ENCODE data around the gene P2RY14.

P2RY14 gene

DNA sequence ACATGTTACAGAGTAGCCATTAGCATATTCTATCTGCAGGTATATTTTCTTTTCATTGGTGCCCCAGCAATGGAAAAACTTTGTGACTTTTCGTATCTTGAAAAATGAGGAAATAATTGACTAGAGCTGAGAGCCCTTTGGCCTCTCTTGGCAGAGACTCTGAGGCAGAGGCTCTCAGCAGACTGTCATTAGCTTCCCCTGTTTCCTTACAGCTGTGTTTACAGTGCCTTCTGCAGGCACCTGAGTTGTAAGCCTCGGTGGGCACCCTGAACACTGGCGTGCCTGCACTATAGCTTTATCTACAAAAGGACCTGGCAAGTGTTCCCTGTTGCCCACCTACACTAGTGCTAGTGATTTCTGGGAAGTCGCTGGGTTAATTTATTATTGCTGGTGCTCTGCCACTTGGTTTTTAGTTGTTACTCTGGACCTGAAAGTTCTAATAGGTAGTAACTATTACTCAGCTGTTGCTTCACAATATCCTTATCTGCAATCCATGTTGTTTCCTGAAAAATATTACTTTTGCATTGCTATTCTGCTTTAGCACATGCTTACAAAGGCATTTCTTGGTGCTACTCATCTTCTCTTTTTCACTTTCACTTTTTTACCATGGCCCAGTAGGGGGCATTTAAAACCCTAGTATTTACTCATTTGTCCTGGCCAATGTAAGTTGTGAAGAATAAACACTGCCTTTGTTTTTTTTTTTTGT, 67.5 kb downstream of the P2RY14 start:
- no peak for DNase-seq

DNA sequence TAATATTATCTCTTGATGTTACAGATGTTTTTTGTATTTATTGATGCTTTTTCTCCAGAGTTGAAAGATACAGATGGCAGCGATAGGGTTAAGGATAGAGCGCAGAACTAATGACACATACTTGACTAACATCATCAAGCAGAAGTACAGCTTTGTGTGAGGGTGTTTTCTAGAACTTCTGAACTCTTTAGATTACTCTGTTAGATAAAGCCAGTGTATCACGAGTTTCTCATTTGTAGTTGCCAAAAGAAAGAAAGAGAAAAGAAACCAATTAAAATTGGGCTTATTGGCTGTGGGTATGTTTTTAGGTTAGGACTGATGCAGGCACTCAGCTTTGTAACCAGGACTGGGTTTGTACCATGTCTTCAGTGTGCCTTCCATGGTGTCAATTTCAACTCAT, 68.7 kb downstream of the P2RY14 start:
- DNase-seq: no peak

DNA sequence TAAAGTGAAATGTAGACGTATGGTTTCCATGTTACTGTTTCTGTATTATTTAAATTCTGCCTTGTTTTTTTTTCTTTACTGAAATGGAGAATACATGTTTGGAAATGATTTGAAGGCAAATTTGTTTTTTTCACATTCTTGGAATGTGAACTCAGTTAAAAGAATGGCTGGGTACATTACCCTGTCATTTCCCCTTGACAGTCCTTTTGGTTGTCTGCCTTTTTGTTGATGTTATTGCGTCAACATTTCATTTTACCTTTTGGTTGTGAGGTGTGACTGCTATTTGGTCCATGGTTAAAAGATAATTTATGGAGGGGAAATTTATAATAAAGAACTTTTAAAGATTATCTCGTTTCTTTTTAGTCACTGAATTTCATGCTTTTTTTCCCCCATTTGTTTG, 72.1 kb downstream of the P2RY14 start:
- DNase-seq: no peak

DNA sequence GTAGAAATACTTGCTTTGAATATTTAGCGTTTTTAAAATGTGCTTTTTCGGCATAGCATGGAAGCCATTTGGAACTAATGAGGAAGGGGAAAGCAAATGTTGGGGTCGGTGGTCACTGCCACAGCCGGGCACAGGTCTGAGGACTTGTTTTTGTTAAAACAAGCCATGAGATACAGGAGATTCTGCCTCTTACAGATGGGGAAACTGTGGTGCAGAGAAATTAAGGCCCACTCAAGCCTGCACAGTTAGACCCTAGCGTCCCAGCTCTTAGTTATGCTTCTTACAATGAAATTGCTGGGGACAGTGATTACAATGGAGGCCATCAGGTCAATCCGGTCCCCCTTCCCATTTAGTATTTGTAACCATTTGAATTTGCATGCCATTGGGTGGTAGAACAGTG, 72.9 kb downstream of the P2RY14 start:
- no peak for DNase-seq

DNA sequence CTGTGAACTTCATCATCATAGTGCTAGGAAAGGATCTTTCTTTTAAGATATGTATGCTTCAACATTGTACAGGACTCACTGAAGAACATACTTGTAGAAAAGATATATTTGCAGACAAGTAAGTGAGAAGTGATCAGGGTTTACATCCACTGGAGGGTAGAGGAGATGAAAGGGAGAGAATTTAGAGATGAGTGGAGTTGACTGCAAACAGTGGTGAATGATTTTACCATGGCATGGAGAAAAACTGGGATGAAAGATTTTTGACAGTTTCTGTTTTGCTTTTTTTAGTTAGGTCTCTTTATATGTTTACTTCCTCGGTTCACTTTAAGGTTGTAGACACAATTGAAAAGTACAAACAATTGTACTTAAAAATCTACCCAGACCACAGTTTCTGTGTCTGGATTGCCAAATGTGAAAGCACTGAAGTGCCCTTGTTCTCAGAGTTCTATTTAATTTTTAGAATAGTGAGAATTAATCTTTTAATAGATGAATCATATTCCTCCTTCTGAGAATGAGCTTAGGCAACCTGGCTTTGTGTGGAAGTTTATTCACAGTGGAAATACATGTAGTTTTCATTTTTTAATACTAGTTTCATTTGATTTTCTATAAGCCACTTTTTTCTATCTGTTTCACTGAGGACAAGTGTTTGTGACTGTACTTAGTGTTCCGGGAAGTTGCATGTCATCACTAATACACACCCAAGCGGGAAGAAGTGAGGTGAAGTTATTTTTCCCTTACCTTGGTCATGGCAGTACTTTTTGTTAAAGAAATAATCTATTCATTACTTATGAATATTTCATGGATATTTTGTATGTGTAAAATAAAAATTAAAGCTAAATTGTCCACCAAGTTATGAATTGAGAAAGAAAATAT, 73.6 kb downstream of the P2RY14 start:
- no peak for DNase-seq

DNA sequence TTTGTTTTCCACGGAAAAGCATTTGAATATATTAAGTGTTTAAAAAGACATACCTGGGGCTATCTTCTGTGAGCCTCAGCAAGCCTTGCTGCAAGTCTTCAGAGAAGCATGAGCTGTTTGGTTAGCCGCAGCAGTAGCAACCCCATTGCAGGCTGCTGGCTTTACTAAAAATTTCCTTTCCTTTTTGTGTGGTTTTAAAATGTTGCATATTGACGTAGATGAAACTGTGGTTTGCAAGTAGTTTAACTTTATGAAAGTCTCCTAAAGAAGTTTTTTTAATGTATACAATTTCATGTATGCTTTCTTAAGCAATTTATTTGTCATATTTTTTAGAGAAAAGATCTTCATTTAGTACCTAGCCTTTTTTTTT, 75.3 kb downstream of the P2RY14 start, which contains the start of gene GPR171:
Gene GPR171, minus strand, starts transcription at position 166 of the 370 bp plus-strand sequence. CDS start 3,830 bp downstream, outside the sequence.
- no peak for DNase-seq

DNA sequence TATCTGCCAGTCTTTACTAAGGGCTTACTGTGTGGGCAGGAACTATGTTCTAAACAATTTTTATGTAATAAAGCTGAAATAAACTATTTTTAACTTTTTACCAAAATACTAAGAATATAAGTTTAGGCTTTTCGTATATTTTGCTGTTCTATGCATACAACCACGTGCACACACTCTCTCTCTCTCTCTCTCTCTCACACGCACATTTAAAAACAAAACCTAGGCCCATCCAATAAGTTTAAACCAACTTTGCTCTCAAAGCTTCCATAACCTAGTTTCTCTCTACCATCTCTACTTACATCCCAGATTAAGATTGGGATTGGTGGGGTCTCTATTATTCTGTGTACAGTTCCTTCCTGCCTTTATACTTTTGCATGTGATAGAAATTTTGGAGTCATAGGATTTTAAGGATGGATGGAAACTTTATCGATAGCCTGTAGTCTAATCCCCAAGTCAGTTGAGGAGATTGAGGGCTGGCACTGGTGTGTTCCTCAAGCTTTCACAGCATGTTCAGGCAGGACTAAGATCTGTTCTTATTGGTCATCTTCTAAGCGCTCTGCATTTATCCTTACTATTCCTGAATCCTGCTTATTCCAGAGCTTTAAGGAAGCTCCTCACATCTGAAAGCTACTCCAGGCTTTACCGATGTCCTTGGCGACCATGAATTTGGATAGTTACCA, 77.2 kb downstream of the P2RY14 start:
- no peak for DNase-seq

DNA sequence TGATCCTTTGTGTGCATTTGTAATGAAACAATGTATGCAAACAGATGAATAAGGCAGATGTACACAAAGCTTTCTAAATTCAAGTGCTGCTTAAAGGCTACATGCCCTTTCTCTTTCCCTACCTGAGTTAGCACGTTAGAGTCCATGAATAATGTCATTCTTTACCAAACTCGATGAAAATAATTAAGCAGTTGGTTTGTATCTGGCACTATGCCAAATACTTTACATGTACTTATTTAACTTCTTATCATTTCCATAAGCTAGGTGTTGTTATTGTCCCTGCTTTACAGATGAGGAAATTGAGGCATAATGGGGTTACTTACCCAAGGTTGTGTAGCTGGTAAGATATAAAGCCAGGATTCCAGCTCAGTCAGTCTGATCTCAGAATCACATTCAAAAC, 77.8 kb downstream of the P2RY14 start:
- no peak for DNase-seq

DNA sequence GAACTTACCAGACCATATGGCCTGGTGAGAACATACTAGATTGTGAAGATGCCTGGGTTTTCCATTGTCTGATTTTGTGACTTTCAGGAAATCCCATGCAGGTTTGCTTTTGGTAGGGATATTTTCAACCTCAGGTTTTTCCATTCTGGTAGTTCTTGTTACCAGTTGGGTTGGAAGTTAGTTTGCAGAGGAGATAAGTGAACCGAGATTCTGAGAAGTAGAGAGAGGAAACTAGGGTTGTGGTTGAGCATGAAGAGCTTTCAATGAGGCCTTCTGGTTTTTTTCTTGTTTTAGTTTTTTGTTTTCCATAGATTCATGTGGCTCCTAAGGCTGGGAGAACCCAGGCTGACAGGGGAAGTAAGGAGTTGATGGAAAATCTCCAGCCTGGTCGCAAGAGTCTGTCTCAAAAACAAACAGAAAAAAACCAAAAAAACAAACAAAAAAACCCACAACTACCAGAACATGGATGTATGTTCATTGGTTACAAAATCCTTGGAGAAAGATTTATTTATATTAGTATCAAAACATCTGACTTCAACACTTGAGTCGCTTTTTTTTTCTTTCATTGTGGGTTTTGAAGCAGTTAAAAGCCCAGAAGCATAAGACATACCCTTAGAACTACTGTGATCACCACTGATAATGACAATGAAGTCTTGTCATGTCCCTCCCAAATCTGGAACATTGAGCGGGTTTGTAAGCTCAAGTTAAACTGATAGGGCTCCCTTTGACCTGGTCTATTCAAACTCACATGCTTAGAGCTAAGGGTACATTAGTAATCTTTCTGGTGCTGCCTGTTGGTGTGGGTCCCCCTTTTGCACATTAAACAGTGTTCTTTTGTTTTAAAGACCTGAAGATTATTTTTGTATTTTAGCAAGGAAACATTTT, 78.5 kb downstream of the P2RY14 start:
- no peak for DNase-seq

DNA sequence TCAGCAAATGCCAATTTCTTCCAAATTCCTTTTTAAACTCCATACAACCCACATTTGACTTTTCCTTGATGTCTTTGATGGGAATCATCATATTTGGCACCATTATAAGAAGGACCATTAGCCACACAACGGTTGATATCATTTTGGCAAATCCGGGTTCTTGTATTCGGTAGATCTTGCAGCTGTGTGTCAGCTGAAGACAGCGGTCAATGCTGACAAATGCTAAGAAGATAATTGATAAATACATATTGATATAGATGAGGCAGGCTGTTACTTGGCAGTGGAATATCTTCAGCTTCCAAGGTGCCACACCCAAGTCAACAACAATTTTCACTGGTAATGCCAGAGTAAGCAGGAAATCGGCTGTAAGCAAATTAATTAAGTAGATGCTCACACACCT, 79.5 kb downstream of the P2RY14 start:
- DNase-seq: no peak

DNA sequence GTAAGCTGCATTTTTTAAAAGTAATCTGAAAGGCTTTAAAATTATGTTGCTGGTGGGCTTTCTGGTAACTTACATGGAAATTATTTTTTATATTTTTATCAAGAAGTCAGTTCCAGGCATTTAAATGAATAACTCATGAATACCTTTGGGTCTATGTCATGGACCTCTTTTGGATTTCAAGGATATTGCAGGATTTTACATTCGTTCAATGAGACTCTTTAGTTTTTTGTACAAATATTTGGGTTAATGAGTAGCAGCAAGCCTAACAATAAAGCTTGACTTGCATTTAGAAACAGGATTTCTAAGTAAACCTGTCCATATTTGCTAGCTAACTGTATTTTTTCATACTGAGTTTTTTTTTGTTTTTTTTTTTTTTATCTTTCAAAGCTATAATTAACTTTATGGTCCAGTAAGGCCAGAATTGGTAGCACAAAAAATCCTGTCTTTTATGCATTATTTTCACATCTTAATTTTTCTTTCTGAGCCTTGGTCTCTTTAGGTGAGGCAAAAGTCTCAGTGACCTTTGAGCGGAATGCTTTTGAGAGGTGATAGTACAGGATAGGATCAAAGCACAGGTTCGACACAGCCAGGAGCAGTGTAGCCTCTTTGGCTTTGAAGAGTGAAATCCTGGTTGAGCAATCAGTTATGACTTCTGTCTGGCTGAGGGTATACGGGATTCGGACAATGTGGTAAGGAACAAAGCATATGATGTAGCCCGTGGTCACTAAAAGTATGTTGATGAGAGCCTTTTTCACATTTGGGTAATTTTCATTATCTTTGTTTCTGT, 80.2 kb downstream of the P2RY14 start:
- DNase-seq: no peak

DNA sequence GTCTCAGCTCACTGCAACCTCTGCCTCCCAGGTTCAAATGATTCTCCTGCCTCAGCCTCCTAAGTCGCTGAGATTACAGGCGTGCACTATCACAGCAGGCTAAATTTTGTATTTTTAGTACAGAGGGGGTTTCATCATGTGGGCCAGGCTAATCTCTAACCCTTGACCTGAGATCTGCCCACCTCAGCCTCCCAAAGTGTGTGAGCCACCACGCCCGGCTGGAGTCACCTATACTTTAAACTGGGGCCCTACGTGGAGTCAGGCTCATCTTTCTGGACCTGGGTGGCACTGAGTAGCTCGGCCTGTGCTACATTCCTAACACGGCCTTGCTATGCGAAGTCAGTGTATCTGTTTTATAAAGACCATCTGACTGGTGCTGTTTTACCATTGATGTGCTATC, 81.1 kb downstream of the P2RY14 start:
- DNase-seq: no peak

DNA sequence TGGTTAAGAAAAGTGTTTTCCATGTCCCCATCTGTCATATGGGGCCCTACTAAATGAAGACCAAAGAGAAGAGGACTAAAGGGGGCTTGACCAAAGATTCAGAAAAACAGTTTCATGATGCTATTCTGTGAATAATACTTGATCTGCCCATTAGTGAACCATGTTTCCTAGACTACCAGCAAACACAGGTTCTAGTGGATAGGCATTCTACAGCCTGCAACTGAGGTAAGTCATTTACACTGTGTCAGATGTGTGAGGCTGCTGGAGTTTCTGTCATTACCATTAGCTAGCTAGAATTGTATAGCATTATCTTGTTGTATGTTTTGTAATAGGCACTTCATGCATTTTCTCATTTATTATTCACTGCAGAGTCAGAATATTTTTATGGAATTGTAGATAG, 81.9 kb downstream of the P2RY14 start:
- DNase-seq: no peak

DNA sequence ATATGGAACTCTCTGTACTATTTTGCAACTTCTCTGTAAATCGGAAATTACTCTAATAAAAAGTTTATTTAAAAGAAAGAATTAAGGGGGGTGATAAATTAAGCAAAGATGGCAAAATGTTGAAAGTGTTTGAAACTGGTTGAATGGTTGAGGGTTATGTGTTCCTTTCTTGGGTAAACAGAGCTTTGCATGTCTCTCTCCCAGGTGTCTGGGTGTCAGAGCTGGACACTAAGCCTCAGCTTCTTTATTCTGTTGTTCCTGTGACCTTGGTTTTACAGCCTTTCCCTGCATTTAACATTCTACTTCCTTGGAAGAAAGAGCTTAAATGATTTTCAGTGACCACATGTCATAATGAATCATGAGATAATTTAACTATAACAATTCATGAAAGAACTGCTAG, 82.5 kb downstream of the P2RY14 start:
- DNase-seq: no peak

DNA sequence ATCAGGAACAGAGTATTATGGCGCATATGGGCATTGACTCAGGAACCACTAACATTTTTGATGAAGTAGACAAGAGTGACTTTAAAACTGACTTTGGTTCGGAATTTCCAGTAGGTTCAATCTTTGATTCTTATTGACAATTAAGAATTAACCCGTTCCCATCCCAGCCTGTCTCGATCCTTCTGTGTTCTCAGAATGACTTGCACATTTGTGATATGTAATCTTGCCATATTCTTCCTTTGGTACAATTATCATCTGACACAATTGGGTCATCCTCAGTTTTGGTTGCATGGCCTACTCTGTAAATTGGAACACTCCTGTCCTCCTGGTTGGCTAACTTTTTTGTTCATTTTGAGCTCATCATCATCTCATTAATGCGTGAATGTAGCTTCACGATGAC, 85.8 kb downstream of the P2RY14 start:
- no peak for DNase-seq

DNA sequence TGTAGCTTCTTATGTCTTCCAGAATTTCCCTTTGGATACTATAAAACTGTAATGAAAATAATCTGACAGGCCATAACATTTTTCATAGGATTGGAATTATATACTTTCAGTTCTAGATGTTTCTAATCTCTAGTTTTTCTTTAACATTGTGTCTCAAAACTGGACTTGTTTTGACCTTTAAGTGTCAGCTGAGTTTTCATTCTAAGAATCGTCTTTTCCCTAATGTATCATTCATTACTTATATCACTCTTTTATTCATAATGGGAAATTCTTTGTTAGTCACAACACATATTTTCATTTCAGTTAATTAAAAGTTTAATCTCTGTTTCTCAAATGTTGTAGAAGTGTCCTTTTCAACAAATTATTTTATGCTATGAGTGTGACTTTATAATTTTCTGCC, 87.2 kb downstream of the P2RY14 start:
- no peak for DNase-seq

DNA sequence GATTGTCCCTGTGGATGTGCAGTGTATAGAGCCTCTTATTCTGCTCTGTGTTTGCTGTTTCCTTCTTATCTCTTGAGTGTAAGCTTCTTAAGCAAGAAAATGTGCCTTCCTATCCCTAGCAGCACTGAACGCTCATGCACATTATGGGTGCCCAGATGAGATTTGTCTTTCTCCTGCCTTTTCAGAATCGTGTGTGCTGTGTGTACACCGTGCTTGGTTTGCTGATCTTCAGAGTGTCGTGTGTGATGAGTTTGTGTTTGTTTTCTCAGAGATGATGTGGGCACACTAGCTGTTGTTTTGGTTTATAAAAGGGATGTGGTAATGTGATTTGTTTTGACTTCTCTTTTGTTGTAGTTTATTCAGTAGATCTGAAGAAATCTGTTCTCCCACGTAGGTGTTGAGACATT, 95.1 kb downstream of the P2RY14 start:
- DNase-seq: no peak

DNA sequence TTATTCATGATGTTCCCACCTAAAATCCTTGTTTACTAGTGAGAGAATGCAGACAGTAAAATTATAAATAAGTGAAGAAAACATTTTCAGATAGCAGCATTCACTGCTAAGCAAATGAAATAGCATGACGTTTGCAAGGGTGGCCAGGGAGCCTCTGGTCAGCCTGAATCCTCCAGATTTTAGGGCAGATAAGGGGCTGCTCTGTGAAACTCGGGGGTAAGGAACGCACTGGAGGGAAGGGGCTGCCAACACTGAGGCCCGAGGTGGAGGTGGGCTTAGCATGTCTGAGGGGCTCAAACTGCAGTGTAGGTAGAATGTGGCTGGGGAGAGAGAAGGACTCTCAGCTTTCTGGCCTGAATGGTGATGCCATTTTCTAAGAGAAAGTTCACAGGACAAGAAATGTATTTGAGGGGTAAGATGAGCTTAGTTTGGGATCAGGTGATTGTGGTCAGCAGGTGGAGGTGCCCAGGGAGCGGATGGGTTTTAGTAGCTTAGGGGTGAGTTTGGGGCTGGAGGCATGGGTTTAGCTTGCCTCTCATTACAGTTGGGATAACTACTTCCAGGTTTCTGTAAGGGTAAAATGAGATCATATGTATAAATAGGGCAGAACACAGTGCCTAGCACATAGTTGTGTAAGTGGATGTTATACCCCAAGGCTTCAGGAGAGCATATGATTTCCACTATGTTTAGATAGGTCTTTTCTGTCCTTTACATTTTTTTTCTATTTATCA, 95.8 kb downstream of the P2RY14 start:
- no peak for DNase-seq

DNA sequence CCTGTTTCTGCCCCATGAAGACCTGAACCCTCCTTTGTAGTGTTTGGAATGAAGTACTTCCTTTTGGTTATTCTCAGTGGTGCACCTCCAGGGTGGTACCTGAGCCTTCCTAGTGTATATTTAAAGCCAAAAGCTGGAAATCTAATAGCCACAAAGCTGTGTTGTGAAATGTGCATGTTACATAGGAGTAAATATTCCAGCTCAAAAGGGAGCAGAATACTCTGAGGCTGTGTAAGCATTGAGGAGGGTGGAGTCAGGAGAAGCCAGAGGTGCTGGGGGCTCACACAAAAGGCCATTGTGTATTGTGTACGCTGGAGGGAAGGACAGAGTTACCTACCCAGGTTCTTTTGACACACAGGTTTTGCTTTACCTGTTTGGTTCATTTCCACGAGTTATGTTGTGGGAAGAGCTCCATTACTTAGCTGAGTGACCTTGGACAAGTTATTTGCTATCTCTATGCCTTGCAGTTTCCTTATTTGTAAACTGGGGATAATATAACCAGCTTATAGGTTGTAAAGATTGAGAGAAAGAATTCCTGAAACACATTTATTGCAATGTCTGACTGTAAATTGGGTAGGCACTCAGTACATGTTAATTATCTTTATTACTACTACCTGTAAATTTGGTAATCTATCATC, 100.0 kb downstream of the P2RY14 start:
- DNase-seq: no peak

DNA sequence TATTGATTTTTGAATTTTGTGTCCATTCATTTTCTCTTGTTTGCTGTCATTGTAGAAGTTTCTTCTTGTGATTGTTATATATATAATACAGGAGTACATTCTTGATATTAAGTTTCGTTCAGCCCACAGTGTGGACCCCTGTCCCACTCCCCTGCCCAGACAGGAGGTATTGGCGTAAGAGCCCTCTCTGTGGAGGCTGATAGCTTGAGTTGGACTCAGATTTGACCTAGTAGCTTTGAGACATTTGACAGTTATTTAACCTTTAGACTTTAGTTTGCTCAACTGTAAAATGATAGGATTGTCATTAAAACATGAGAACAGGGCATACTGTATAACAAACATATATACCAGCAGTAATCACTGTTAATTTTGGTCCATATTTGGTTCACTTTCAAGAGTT, 102.4 kb downstream of the P2RY14 start:
- no peak for DNase-seq

DNA sequence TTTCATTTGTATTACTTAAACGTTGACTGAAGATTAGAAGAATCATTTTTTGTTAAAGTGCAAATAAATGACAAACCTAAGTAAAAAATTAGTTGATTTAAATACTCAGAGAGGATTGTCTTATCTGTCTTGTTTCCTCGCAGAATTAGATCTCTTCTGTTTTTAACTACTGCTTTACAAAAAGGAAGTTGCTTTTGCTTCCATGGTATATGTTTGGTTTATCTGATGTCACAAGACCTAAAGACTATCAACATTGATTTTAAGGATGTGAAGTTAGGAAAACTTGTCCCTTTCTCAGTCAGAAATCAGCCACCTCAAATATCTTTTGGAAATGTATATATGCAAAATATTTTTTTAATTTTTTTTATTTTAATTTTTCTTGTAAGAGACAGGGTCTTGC, 104.0 kb downstream of the P2RY14 start:
- DNase-seq: no peak

All from SHP77 (cell line).